ENCODE data around the gene METTL5.
"Not testable (repeated sequence)": the region's sequence is repeated elsewhere in the genome, so short reads cannot be mapped to it uniquely, and the experiment has no call there.

Gene METTL5

DNA sequence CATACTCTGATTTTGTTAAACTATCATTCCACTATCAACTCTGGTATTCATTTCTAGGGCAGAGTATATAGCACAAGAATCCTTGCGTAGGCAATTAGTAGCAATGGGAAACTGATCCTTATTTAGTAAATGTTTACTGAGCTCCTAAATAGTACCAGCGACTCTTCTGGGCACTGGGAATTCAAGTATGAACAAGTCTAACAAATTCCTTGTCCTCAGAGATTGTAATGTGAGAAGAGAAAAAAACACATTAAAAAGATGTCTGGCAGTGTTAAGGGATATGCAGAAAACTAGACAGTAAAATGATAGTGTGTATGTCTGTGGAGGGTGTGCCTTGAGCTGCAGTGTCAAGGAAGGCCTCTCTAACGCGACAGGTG, 721 bp downstream of the METTL5 start:
- TF ChIP-seq, protein P1, sequence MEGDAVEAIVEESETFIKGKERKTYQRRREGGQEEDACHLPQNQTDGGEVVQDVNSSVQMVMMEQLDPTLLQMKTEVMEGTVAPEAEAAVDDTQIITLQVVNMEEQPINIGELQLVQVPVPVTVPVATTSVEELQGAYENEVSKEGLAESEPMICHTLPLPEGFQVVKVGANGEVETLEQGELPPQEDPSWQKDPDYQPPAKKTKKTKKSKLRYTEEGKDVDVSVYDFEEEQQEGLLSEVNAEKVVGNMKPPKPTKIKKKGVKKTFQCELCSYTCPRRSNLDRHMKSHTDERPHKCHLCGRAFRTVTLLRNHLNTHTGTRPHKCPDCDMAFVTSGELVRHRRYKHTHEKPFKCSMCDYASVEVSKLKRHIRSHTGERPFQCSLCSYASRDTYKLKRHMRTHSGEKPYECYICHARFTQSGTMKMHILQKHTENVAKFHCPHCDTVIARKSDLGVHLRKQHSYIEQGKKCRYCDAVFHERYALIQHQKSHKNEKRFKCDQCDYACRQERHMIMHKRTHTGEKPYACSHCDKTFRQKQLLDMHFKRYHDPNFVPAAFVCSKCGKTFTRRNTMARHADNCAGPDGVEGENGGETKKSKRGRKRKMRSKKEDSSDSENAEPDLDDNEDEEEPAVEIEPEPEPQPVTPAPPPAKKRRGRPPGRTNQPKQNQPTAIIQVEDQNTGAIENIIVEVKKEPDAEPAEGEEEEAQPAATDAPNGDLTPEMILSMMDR (IDR thresholded peaks at IDR 0.05; ENCODE audit: insufficient read depth, low read depth, low read length, missing control alignments), result no peak
- no peak for DNase-seq (ENCODE audit: low read depth)
- H3K4me3 ChIP-seq (ENCODE audit: low read depth, low read length), result peak overlapping the region; percentile 98

DNA sequence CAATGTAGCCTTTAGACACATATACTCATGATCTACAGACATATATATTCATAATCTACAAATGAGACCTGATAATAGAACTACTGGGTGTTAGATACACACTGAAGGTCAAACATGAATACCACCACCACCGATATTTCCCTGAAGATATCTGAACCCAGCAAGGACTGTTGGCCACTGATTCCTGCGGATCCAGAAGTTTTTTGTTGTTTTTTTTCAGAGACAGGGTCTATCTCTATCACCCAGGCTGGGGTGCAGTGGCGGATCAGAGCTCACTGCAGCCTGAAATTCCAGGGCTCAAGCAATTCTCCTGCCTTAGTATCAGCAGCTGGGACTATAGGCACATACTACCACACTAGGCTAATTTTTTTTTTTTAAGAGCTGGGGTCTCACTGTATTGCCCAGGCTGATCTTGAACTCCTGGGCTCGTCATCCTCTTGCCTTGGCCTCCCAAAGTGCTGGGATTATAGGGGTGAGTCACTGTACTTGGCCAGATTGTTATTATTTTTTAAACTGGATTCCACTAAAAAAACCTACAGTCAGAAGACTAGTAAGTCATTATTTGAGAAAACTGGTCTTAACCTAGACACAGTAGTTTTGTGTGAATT, 1.8 kb downstream of the METTL5 start:
- DNase-seq (ENCODE audit: low read depth), result no peak
- H3K4me3 ChIP-seq (ENCODE audit: low read depth, low read length), result no peak overlapping the region; the same call in 1 of the 2 replicates
- TF ChIP-seq, protein P1 (IDR thresholded peaks at IDR 0.05; ENCODE audit: insufficient read depth, low read depth, low read length, missing control alignments), result no peak

DNA sequence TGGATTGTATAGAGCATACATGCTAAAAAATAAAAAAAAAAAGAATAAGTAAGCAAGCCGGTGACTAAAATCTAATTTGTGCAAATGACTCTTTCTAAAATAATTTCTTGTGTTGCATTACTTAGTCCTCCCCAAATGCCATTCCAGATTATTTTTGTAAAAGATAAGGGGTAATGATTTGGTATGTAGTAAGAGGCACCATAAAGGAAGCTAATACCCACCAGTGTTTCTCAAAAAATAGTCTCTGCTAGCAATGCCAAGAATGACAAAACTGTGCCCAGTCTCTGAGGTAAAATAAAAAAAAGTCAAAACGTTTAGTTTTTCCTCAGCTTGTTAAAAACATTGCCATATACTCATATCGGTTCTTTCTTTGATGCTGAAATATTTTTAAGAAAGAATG, 2.7 kb downstream of the METTL5 start:
- DNase-seq (ENCODE audit: low read depth), result no peak
- H3K4me3 ChIP-seq (ENCODE audit: low read depth, low read length), result no peak overlapping the region
- TF ChIP-seq, protein P1 (IDR thresholded peaks at IDR 0.05; ENCODE audit: insufficient read depth, low read depth, low read length, missing control alignments), result no peak

DNA sequence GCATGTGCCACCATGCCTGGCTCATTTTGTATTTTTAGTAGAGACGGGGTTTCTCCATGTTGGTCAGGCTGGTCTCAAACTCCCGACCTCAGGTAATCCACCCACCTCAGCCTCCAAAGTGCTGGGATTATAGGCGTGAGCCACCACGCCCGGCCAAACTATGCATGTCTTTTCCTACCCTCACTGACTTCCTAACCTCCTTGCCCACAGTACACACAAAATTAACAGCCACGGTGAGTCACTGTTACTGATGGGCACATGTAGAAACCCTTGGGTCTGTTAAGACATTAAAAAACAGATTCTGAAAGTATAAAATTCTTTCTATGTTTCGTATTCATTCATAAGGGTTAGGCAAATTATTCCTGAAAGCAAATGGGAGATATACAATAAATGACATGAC, 4.6 kb downstream of the METTL5 start:
- DNase-seq (ENCODE audit: low read depth); H3K4me3 ChIP-seq (ENCODE audit: low read depth, low read length): not testable (repeated sequence)

DNA sequence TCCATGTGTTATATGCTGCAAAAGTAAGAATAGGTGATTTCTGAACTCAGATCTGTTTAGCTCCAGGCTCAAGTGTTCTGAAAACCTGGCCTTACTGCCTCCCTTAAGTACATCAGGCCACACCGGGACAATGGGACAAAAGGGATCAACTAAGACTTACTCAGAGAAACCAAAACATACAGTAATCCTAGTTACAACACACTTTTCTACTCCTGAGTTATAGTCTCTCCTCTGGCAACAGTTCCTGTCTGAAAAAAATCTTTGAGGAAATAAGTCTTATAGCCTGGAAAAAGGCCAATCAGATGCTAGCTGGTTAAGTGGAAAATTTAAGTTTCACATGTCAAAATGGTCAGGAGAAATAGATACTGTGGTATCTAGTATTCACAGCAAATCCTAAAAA, 5.6 kb downstream of the METTL5 start:
- TF ChIP-seq, protein P1 (IDR thresholded peaks at IDR 0.05; ENCODE audit: insufficient read depth, low read depth, low read length, missing control alignments), result no peak

DNA sequence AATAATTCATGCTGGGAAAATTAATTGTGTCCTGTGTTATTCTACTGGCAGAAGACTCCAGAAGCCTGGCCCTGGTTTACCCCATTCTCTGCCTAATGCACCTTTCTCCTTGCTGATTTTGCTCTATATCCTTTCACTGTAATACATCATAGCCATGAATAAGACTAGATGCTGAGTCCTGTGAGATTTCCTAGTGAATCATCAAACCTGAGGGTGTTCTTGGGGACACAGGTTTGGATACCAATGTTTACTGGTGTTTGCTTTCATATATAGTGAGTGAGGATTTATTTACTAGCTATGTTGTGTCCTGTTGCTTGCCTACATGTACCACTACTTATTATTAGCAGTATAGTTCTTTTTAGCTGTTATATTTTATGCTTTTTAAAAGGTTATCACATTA, 6.5 kb downstream of the METTL5 start:
- DNase-seq (ENCODE audit: low read depth), result no peak

More for the DNA sequence above, 5.6 kb downstream of the METTL5 start:
- no peak overlapping the region for H3K4me3 ChIP-seq (ENCODE audit: low read depth, low read length)
- no peak for DNase-seq (ENCODE audit: low read depth)

DNA sequence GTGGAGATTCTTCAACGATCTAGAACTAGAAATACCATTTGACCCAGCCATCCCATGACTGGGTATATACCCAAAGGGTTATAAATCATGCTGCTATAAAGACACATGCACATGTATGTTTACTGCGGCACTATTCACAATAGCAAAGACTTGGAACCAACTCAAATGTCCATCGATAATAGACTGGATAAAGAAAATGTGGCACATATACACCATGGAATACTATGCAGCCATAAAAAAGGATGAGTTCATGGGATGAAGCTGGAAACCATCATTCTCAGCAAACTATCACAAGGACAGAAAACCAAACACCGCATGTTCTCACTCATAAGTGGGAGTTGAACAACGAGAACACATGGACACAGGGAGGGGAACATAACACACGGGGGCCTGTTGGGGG, 7.3 kb downstream of the METTL5 start:
- DNase-seq (ENCODE audit: low read depth); H3K4me3 ChIP-seq (ENCODE audit: low read depth, low read length): not testable (repeated sequence)

More for the DNA sequence above, 6.5 kb downstream of the METTL5 start:
- H3K4me3 ChIP-seq (ENCODE audit: low read depth, low read length), result no peak overlapping the region
- TF ChIP-seq, protein P1 (IDR thresholded peaks at IDR 0.05; ENCODE audit: insufficient read depth, low read depth, low read length, missing control alignments), result no peak

DNA sequence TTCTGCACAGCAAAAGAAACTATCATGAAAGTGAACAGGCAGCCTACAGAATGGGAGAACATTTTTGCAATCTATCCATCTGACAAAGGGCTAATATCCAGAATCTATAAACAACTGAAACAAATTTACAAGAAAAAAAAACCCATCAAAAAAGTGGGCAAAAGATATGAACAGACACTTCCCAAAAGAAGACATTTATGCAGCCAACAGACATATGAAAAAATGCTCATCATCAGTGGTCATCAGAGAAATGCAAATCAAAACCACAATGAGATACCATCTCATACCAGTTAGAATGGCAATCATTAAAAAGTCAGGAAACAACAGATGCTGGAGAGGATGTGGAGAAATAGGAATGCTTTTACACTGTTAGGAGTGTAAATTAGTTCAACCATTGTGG, 7.7 kb downstream of the METTL5 start:
- H3K4me3 ChIP-seq (ENCODE audit: low read depth, low read length); DNase-seq (ENCODE audit: low read depth): not testable (repeated sequence)

DNA sequence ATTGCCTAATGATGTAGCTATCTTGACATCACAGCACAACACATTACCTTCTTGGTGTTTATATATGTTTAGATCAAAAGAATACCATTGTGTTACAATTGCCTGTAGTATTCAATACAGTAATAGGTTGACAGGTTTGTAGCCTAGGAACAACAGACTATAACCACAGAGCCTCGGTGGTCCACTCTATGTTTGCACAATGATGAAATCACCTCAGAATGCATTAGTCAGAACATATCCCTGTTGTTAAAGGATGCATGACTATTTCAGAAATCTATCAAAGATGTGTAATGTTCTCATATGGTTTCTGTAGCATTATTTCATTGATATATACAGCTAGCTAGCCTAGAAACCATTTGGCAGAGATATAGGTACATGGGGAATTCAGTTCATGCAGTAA, 8.9 kb downstream of the METTL5 start:
- no peak for DNase-seq (ENCODE audit: low read depth)
- TF ChIP-seq, protein P1 (IDR thresholded peaks at IDR 0.05; ENCODE audit: insufficient read depth, low read depth, low read length, missing control alignments), result no peak
- no peak overlapping the region for H3K4me3 ChIP-seq (ENCODE audit: low read depth, low read length)
